Upper lobe of left lung (tissue), 4 donors: ENCODE data around the gene EIF5AL1.

Source experiments
- EP300 ChIP-seq, 4 donors: sonication (generic); formaldehyde crosslinking; IDR thresholded peaks; one replicate each; pipeline ENCODE4 v1.5.1; 2017; ENCODE audit warnings: antibody characterized with exemption in 4 of 4, control low read depth in 2 of 4
- TF ChIP-seq, protein P1 (sequence below), 6 experiments: fragments of 450-650 bp in 4 of 6; fragments of 200-600 bp in 2 of 6; sonication (generic) in 2 of 6; IDR thresholded peaks; one replicate each; pipeline ENCODE4 v1.5.1; 2016 to 2019; ENCODE audit warnings: antibody characterized with exemption in 6 of 6

DNA sequence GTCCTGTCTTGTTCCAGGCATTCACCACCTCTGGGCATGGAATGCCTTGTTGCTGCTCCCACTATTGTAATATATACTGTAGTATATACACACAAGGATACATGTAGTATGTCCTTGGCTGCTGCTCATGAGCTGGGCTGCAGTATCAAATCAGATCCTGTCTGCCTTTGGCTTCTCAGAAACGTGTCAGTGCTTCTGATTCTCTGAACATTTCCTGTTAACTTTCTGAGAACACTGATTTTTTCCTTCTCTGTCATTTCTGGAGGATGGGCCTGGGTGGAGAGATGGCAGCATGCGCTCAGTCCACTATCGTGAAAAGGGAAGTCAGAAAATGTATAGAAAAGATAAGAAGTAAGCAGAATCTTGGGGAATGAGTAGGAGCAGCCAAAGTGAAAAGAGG is 35.6 kb downstream of the EIF5AL1 start:
- TF ChIP-seq EP300 (IDR thresholded peaks at IDR 0.05) = no peak
- TF ChIP-seq, protein P1, sequence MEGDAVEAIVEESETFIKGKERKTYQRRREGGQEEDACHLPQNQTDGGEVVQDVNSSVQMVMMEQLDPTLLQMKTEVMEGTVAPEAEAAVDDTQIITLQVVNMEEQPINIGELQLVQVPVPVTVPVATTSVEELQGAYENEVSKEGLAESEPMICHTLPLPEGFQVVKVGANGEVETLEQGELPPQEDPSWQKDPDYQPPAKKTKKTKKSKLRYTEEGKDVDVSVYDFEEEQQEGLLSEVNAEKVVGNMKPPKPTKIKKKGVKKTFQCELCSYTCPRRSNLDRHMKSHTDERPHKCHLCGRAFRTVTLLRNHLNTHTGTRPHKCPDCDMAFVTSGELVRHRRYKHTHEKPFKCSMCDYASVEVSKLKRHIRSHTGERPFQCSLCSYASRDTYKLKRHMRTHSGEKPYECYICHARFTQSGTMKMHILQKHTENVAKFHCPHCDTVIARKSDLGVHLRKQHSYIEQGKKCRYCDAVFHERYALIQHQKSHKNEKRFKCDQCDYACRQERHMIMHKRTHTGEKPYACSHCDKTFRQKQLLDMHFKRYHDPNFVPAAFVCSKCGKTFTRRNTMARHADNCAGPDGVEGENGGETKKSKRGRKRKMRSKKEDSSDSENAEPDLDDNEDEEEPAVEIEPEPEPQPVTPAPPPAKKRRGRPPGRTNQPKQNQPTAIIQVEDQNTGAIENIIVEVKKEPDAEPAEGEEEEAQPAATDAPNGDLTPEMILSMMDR (IDR thresholded peaks at IDR 0.05) = no peak
